ENCODE data around the gene PPM1L.
A peak's percentile ranks its signal among the peaks of the same experiment; 100 is the strongest.
"Not testable (repeated sequence)": the region's sequence is repeated elsewhere in the genome, so short reads cannot be mapped to it uniquely, and the experiment has no call there.

Gene PPM1L

GRCh38 chr3:160931474-160931873, 175.4 kb downstream of the PPM1L start:
- peak; percentile 27 for DNase-seq (ENCODE audit: low spot score)

GRCh38 chr3:160935413-160936095, 179.5 kb downstream of the PPM1L start:
- no peak for DNase-seq (ENCODE audit: low spot score)

- peak; percentile 56 for DNase-seq (ENCODE audit: low spot score)
Measured at GRCh38 chr3:160941885-160942494, 186.0 kb downstream of the PPM1L start.

- DNase-seq (ENCODE audit: low spot score) = no peak
Measured at GRCh38 chr3:160943996-160944395, 188.0 kb downstream of the PPM1L start.

GRCh38 chr3:160945336-160945735, 189.3 kb downstream of the PPM1L start:
- DNase-seq (ENCODE audit: low spot score) = no peak

GRCh38 chr3:160948273-160948672, 192.2 kb downstream of the PPM1L start:
- DNase-seq (ENCODE audit: low spot score) = no peak

- DNase-seq (ENCODE audit: low spot score) = no peak
Measured at GRCh38 chr3:160949460-160949859, 193.4 kb downstream of the PPM1L start.

GRCh38 chr3:160950542-160950941, 194.5 kb downstream of the PPM1L start:
- DNase-seq (ENCODE audit: low spot score) = no peak

- no peak for DNase-seq (ENCODE audit: low spot score)
Measured at GRCh38 chr3:160950954-160951353, 194.9 kb downstream of the PPM1L start.

- no peak for DNase-seq (ENCODE audit: low spot score)
Measured at GRCh38 chr3:160951642-160952487, 195.8 kb downstream of the PPM1L start.

GRCh38 chr3:160953686-160954085, 197.7 kb downstream of the PPM1L start:
- no peak for DNase-seq (ENCODE audit: low spot score)

GRCh38 chr3:160956785-160957184, 200.8 kb downstream of the PPM1L start:
- peak; percentile 9 for DNase-seq (ENCODE audit: low spot score)

GRCh38 chr3:160960568-160960967, 204.5 kb downstream of the PPM1L start:
- no peak for DNase-seq (ENCODE audit: low spot score)

- no peak for DNase-seq (ENCODE audit: low spot score)
Measured at GRCh38 chr3:160963949-160964348, 207.9 kb downstream of the PPM1L start.

GRCh38 chr3:160968761-160969160, 212.7 kb downstream of the PPM1L start:
- DNase-seq (ENCODE audit: low spot score) = no peak

- no peak for DNase-seq (ENCODE audit: low spot score)
Measured at GRCh38 chr3:160973067-160973809, 217.2 kb downstream of the PPM1L start.

GRCh38 chr3:160977773-160978172, 221.7 kb downstream of the PPM1L start:
- DNase-seq (ENCODE audit: low spot score) = no peak

GRCh38 chr3:160980740-160981139, 224.7 kb downstream of the PPM1L start:
- DNase-seq (ENCODE audit: low spot score) = no peak

GRCh38 chr3:160981217-160981938, 225.3 kb downstream of the PPM1L start:
- no peak for DNase-seq (ENCODE audit: low spot score)

- DNase-seq (ENCODE audit: low spot score) = no peak
Measured at GRCh38 chr3:160982491-160982890, 226.5 kb downstream of the PPM1L start.

- not testable (repeated sequence) for DNase-seq (ENCODE audit: low spot score)
Measured at GRCh38 chr3:160983900-160984299, 227.9 kb downstream of the PPM1L start.

GRCh38 chr3:160986069-160986468, 230.0 kb downstream of the PPM1L start:
- DNase-seq (ENCODE audit: low spot score) = no peak

Measured in GM03348 (cell line).